B cell (primary cell): ENCODE measurements around the gene SCAMP5. TPM values are rescaled to one million over a fixed set of nuclear protein-coding genes. Genes with fewer than 3 reads are reported as not detected.

Experiments used
- ATAC-seq: fragments of 200-7000 bp; cut with Tn5 transposase; one replicate; pipeline ENCODE4 v1.10.0; 2021; ENCODE audit warnings: low read depth, mild to moderate bottlenecking, moderate number of reproducible peaks, moderate library complexity
- CTCF ChIA-PET: fragments of 350-600 bp; sonication (Branson Sonifier 250); formaldehyde crosslinking; loops from one replicate; lab custom pipeline; 2021; ENCODE audit warnings: antibody characterized with exemption, inconsistent platforms; lab: Charles Lee
- POLR2A ChIA-PET: fragments of 350-600 bp; sonication (Branson Sonifier 250); formaldehyde crosslinking; loops from one replicate; lab custom pipeline; 2021; ENCODE audit warnings: antibody characterized with exemption; lab: Charles Lee
- DNase-seq: peaks from one replicate; pipeline ENCODE4 v3.0.0; 2013
- H2AFZ ChIP-seq: 2 replicates; pipeline ENCODE4 v1.6.1; 2012; ENCODE audit warnings: mild to moderate bottlenecking, low read depth, low read length; ENCODE audit not compliant: insufficient read depth, poor library complexity, severe bottlenecking
- H3K27ac ChIP-seq, 2 donors: 1 replicate in 1 of 2; 2 replicates in 1 of 2; pipeline ENCODE4 v1.5.1; 2012 to 2013; ENCODE audit warnings: low read length in 2 of 2, mild to moderate bottlenecking in 2 of 2, moderate library complexity in 1 of 2
- H3K27me3 ChIP-seq, 4 experiments: fragments of 200-600 bp in 1 of 4; sonication (generic) in 1 of 4; replicated peaks in 1 of 4; 1 replicate in 2 of 4; 2 replicates in 2 of 4; pipeline versions ENCODE4 v1.6.1 to v1.7.0; 2013 to 2016; ENCODE audit warnings: low read length in 3 of 4, mild to moderate bottlenecking in 2 of 4, mixed read lengths in 1 of 4, moderate library complexity in 1 of 4; ENCODE audit not compliant: insufficient read depth in 4 of 4, control insufficient read depth in 3 of 4; ENCODE audit errors: control extremely low read depth in 1 of 4
- H3K36me3 ChIP-seq, 2 experiments: replicated peaks in 1 of 2; 1 replicate in 1 of 2; 2 replicates in 1 of 2; pipeline versions ENCODE4 v1.6.1 to v1.7.1; 2013; ENCODE audit warnings: low read length in 1 of 2; ENCODE audit not compliant: insufficient read depth in 2 of 2, control insufficient read depth in 1 of 2; ENCODE audit errors: control extremely low read depth in 1 of 2, extremely low read depth in 1 of 2
- H3K4me1 ChIP-seq, 2 donors: fragments of 200-600 bp in 1 of 2; sonication (generic) in 1 of 2; 1 replicate in 1 of 2; 2 replicates in 1 of 2; pipeline versions ENCODE4 v1.5.1 to v1.6.1; 2013 to 2017; ENCODE audit warnings: low read length in 2 of 2; ENCODE audit not compliant: control insufficient read depth in 2 of 2, insufficient read depth in 2 of 2
- H3K4me2 ChIP-seq: replicated peaks from 2 replicates; pipeline ENCODE3; 2012; ENCODE audit warnings: mild to moderate bottlenecking, low read depth, low read length; ENCODE audit not compliant: poor library complexity, severe bottlenecking
- H3K4me3 ChIP-seq, 5 experiments: fragments of 200-600 bp in 1 of 5; sonication (generic) in 1 of 5; 1 replicate in 3 of 5; 2 replicates in 2 of 5; pipeline versions ENCODE4 v1.5.1 to v1.7.0; 2011 to 2016; ENCODE audit warnings: low read length in 4 of 5, mild to moderate bottlenecking in 4 of 5, low read depth in 2 of 5, control low read depth in 1 of 5, moderate library complexity in 1 of 5; ENCODE audit not compliant: insufficient read depth in 1 of 5; ENCODE audit errors: control extremely low read depth in 1 of 5, extremely low read depth in 1 of 5
- H3K79me2 ChIP-seq: fragments of 200-600 bp; sonication (generic); one replicate; pipeline ENCODE4 v1.6.0; 2016; ENCODE audit warnings: low read length; ENCODE audit not compliant: control insufficient read depth, insufficient read depth
- H3K9ac ChIP-seq: fragments of 200-600 bp; sonication (generic); 2 replicates; pipeline ENCODE4 v1.6.1; 2017; ENCODE audit warnings: mild to moderate bottlenecking, low read length, moderate library complexity
- H3K9me3 ChIP-seq, 3 donors: one replicate each; pipeline versions ENCODE4 v1.6.1 to v1.7.1; 2013; ENCODE audit warnings: low read length in 2 of 3; ENCODE audit not compliant: control insufficient read depth in 2 of 3, insufficient read depth in 1 of 3; ENCODE audit errors: control extremely low read depth in 1 of 3
- H4K20me1 ChIP-seq: 2 replicates; pipeline ENCODE4 v1.6.0; 2012; ENCODE audit warnings: mild to moderate bottlenecking, low read length; ENCODE audit not compliant: insufficient read depth, control insufficient read depth, poor library complexity, severe bottlenecking
- H3K27ac Mint-ChIP-seq: one replicate; pipeline ENCODE4 v1.8.0; 2021; ENCODE audit warnings: mixed read lengths
- H3K27me3 Mint-ChIP-seq: one replicate; pipeline ENCODE4 v1.8.0; 2021; ENCODE audit warnings: mixed read lengths
- H3K4me1 Mint-ChIP-seq: one replicate; pipeline ENCODE4 v1.8.0; 2021; ENCODE audit warnings: mixed read lengths
- H3K4me3 Mint-ChIP-seq: one replicate; pipeline ENCODE4 v1.8.0; 2021; ENCODE audit warnings: mixed read lengths
- H3K9me3 Mint-ChIP-seq: one replicate; pipeline ENCODE4 v1.8.0; 2022; ENCODE audit warnings: mixed read lengths; ENCODE audit not compliant: insufficient read depth
- EZH2 ChIP-seq: IDR thresholded peaks from 2 replicates; pipeline ENCODE4 v1.6.1; 2012; ENCODE audit warnings: borderline replicate concordance, low read depth, mild to moderate bottlenecking, moderate library complexity, low read length; ENCODE audit not compliant: insufficient read depth, poor library complexity, severe bottlenecking
- WGBS: methylation state at CpG from one replicate; pipeline ENCODE4 v1.1.5; 2013; ENCODE audit warnings: missing lambda C conversion rate; ENCODE audit not compliant: insufficient coverage; 5-methylcytosine and 5-hydroxymethylcytosine counted together
- intact Hi-C: fragments of 100-400 bp; cut with micrococcal nuclease; formaldehyde crosslinking; loops from one replicate; pipeline ENCODE4 v1.10.0; 2022
- polyA plus RNA-seq: library from polyadenylated mRNA; depleted of rRNA; stranded (reverse); fragments of >200 nt; gene quantifications from 2 replicates; pipeline ENCODE4 v1.2.3, GENCODE V29; 2012
- total RNA-seq, 2 donors: library from RNA; stranded (reverse); fragments of 120-200 nt in 1 of 2; gene quantifications; 1 replicate in 1 of 2; 2 replicates in 1 of 2; pipeline versions ENCODE4 v1.2.3 to v1.2.4, GENCODE V29; 2013 to 2022
- TF ChIP-seq, protein P1 (sequence below): fragments of 200-600 bp; IDR thresholded peaks from one replicate; pipeline ENCODE4 v1.8.0; 2022; ENCODE audit warnings: antibody characterized with exemption, mild to moderate bottlenecking

Gene SCAMP5
- total and polyA plus RNA-seq, 2 donors (not counting 1 experiment from before 2014, with no cell fraction given) = 0.59 to 3.4 TPM

DNA sequence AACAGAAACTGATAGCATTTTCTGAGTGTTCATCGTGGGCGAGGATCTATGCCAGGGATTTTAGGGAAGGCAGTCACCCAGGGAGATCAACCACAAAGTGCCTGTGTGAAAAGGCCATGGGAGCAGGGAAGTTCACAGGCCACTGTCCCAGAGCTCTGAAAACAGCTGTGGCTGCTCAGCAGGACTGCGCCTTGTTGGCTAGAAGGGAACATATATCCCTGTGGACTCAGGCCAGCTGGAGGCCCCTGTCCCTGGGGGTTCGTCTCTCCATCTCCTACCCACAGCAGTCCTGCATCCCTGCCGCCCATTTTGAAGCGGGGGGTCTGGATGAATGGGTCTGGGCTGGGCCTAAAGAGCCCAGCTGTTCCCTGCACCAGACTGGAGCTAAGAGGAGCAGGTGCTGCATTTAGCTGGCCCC, 55.8 kb downstream of the SCAMP5 start:
- Histone ChIP-seq H3K9ac (no peak overlapping the region), H3K4me1 (peaks cover 17 to 18% of the 10 kb centered on the region in 2 donors), H3K27me3 (peaks cover 0 to 7% (median 0%) of the 10 kb centered on the region in 4 experiments), H3K36me3 (no peaks in the 10 kb centered on the region), H2AFZ (no peak overlapping the region), H4K20me1 (peaks cover 24% of the 10 kb centered on the region), H3K4me2 (no peak overlapping the region), H3K4me3 (no peak overlapping the region), H3K79me2 (peaks cover 13% of the 10 kb centered on the region), H3K9me3 (no peaks in the 10 kb centered on the region), H3K27ac (no peak overlapping the region)
- Mint-ChIP-seq H3K27me3 (no peaks in the 10 kb centered on the region), H3K4me1 (peaks cover 18% of the 10 kb centered on the region), H3K27ac (peak overlapping the region; percentile 11), H3K9me3 (no peaks in the 10 kb centered on the region), H3K4me3 (no peak overlapping the region)
- no peak for DNase-seq
- no peak for ATAC-seq
- intact Hi-C loops = no loop called here
- CTCF ChIA-PET = interaction anchor here (0.7 kb wide), 1 partner anchor 22 kb away, joined by 3 read pairs; no protein-coding TSS in a partner anchor
- POLR2A ChIA-PET = no interaction called here
- 100% methylated on average over 2 of the region's 6 CpGs for WGBS
- no peak for TF ChIP-seq EZH2
- TF ChIP-seq, protein P1, sequence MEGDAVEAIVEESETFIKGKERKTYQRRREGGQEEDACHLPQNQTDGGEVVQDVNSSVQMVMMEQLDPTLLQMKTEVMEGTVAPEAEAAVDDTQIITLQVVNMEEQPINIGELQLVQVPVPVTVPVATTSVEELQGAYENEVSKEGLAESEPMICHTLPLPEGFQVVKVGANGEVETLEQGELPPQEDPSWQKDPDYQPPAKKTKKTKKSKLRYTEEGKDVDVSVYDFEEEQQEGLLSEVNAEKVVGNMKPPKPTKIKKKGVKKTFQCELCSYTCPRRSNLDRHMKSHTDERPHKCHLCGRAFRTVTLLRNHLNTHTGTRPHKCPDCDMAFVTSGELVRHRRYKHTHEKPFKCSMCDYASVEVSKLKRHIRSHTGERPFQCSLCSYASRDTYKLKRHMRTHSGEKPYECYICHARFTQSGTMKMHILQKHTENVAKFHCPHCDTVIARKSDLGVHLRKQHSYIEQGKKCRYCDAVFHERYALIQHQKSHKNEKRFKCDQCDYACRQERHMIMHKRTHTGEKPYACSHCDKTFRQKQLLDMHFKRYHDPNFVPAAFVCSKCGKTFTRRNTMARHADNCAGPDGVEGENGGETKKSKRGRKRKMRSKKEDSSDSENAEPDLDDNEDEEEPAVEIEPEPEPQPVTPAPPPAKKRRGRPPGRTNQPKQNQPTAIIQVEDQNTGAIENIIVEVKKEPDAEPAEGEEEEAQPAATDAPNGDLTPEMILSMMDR = no peak

DNA sequence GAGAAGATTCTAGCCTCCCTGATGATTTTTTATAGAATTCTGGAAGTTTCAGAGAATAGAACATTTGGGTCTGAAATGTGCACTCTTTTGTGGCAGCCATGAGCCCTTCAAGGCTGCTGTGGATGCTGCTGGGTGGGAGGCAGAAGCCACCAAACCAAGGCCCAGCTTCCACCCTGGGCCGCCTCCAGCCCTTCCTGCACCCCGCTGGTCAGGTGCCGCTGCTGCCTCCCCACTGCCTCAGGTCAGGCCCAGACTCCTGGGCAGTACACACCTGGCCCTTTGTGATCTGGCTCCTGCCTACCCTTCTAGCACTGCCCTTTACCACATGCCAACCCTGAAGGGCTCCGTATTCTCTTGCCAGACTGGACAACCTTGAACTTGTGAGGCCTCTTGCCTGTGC, 56.3 kb downstream of the SCAMP5 start:
- intact Hi-C loops = no loop called here
- no peak for TF ChIP-seq EZH2
- TF ChIP-seq, protein P1 = no peak
- Histone ChIP-seq H3K27me3 (peaks cover 0 to 7% (median 0%) of the 10 kb centered on the region in 4 experiments), H3K9me3 (no peaks in the 10 kb centered on the region), H3K36me3 (no peaks in the 10 kb centered on the region), H2AFZ (no peak overlapping the region), H3K4me1 (peaks cover 12 to 13% of the 10 kb centered on the region in 2 donors), H3K9ac (no peak overlapping the region), H4K20me1 (peaks cover 19% of the 10 kb centered on the region), H3K79me2 (peaks cover 13% of the 10 kb centered on the region), H3K27ac (no peak overlapping the region), H3K4me3 (no peak overlapping the region), H3K4me2 (no peak overlapping the region)
- no peaks in the 10 kb centered on the region for H3K27me3 Mint-ChIP-seq
- H3K9me3 Mint-ChIP-seq = no peaks in the 10 kb centered on the region
- ChIA-PET POLR2A (no interaction called here), CTCF (interaction anchor here (0.8 kb wide), 1 partner anchor 9 kb away, joined by 3 read pairs; no protein-coding TSS in a partner anchor)
- peak overlapping the region; percentile 32 for H3K27ac Mint-ChIP-seq
- ATAC-seq (no peak), DNase-seq (no peak)
- 100% methylated on average over 4 of the region's 4 CpGs for WGBS
- H3K4me1 Mint-ChIP-seq = peaks cover 13% of the 10 kb centered on the region
- no peak overlapping the region for H3K4me3 Mint-ChIP-seq
